ENCODE measurements around the gene ATOSA.
A peak's percentile ranks its signal among the peaks of the same experiment; 100 is the strongest.

ATOSA gene

DNA sequence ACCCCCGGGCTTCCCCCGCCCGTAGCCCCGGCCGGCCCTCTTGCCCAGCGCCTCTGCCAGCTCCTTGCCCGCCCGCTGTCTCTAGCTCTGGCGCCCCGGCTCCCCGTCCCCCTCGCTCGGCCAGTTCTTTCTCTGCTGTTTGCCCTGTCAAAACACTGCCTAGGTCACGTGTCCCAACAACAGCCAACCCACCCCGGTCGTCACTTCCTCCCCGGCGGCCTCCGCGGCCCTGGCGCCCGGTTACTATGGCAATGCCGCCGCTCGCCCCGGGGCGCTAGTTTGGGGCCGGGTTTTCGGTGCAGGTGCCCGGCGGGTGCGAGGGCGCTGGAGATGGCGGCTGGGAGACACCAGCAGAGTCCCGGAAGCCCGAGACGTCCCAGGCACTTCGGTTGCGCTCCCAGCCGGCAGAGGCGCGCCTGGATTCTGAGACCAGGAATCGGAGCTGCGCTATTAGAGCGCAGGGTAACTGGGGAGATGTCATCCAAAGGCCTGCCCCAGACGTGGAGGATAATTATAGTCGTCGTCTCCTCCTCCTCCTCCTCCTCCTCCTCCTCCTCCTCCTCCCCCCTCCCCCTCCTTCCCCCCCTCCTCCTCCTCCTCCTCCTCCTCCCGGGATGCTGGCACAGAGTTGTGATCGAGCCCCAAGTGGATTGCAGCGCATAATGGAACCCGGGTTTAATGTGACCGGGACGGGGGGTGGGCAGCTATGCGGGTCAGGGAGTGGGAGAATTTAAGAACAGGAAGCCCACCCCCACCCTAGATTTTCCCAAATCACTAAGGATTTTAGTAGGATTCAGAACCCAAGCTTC lies at the start of gene ATOSA:
Gene ATOSA (minus strand): TSS at position 157 of the 809 bp plus-strand sequence. CDS start 1,367 bp downstream, outside the sequence.
- ATAC-seq: peak; percentile 91
- TF ChIP-seq GLIS3 (CRISPR knock-in tag; IDR thresholded peaks at IDR 0.05) (no peak), ARNTL (CRISPR knock-in tag; IDR thresholded peaks at IDR 0.05; ENCODE audit: borderline replicate concordance, low read depth) (no peak), ZNF70 (CRISPR knock-in tag; IDR thresholded peaks at IDR 0.05) (peak; percentile 67), ESRRG (CRISPR knock-in tag; IDR thresholded peaks at IDR 0.05) (no peak)
- TF ChIP-seq, protein P1, sequence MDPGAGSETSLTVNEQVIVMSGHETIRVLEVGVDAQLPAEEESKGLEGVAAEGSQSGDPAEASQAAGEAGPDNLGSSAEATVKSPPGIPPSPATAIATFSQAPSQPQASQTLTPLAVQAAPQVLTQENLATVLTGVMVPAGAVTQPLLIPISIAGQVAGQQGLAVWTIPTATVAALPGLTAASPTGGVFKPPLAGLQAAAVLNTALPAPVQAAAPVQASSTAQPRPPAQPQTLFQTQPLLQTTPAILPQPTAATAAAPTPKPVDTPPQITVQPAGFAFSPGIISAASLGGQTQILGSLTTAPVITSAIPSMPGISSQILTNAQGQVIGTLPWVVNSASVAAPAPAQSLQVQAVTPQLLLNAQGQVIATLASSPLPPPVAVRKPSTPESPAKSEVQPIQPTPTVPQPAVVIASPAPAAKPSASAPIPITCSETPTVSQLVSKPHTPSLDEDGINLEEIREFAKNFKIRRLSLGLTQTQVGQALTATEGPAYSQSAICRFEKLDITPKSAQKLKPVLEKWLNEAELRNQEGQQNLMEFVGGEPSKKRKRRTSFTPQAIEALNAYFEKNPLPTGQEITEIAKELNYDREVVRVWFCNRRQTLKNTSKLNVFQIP (CRISPR knock-in tag; IDR thresholded peaks at IDR 0.05; ENCODE audit: borderline replicate concordance, low read depth): no peak

GRCh38 chr15:52728899-52729298 lies 49.7 kb upstream of the ATOSA start:
- peak; percentile 80 for ATAC-seq
- TF ChIP-seq ISL1 (CRISPR knock-in tag; IDR thresholded peaks at IDR 0.05) (peak; percentile 33; the same call in 1 of the 2 replicates), OSR1 (CRISPR knock-in tag; IDR thresholded peaks at IDR 0.05) (no peak)

- TF ChIP-seq, protein P2, sequence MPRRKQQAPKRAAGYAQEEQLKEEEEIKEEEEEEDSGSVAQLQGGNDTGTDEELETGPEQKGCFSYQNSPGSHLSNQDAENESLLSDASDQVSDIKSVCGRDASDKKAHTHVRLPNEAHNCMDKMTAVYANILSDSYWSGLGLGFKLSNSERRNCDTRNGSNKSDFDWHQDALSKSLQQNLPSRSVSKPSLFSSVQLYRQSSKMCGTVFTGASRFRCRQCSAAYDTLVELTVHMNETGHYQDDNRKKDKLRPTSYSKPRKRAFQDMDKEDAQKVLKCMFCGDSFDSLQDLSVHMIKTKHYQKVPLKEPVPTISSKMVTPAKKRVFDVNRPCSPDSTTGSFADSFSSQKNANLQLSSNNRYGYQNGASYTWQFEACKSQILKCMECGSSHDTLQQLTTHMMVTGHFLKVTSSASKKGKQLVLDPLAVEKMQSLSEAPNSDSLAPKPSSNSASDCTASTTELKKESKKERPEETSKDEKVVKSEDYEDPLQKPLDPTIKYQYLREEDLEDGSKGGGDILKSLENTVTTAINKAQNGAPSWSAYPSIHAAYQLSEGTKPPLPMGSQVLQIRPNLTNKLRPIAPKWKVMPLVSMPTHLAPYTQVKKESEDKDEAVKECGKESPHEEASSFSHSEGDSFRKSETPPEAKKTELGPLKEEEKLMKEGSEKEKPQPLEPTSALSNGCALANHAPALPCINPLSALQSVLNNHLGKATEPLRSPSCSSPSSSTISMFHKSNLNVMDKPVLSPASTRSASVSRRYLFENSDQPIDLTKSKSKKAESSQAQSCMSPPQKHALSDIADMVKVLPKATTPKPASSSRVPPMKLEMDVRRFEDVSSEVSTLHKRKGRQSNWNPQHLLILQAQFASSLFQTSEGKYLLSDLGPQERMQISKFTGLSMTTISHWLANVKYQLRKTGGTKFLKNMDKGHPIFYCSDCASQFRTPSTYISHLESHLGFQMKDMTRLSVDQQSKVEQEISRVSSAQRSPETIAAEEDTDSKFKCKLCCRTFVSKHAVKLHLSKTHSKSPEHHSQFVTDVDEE (CRISPR knock-in tag; IDR thresholded peaks at IDR 0.05): no peak
- TF ChIP-seq, protein P3, sequence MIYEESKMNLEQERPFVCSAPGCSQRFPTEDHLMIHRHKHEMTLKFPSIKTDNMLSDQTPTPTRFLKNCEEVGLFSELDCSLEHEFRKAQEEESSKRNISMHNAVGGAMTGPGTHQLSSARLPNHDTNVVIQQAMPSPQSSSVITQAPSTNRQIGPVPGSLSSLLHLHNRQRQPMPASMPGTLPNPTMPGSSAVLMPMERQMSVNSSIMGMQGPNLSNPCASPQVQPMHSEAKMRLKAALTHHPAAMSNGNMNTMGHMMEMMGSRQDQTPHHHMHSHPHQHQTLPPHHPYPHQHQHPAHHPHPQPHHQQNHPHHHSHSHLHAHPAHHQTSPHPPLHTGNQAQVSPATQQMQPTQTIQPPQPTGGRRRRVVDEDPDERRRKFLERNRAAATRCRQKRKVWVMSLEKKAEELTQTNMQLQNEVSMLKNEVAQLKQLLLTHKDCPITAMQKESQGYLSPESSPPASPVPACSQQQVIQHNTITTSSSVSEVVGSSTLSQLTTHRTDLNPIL (CRISPR knock-in tag; IDR thresholded peaks at IDR 0.05; ENCODE audit: low read depth): no peak
- TF ChIP-seq ZC3H10 (CRISPR knock-in tag; IDR thresholded peaks at IDR 0.05) (no peak), ZFP30 (CRISPR knock-in tag; IDR thresholded peaks at IDR 0.05) (no peak), SNAI2 (CRISPR knock-in tag; IDR thresholded peaks at IDR 0.05) (no peak), ZNF70 (CRISPR knock-in tag; IDR thresholded peaks at IDR 0.05) (no peak), RARB (CRISPR knock-in tag; IDR thresholded peaks at IDR 0.05) (no peak), ZNF565 (CRISPR knock-in tag; conservative IDR thresholded peaks at IDR 0.05; ENCODE audit: low read depth) (no peak), PPARA (CRISPR knock-in tag; IDR thresholded peaks at IDR 0.05; ENCODE audit: borderline replicate concordance) (no peak), TOX (CRISPR knock-in tag; IDR thresholded peaks at IDR 0.05; ENCODE audit: borderline replicate concordance) (no peak), ARNTL (CRISPR knock-in tag; IDR thresholded peaks at IDR 0.05; ENCODE audit: borderline replicate concordance, low read depth) (no peak), GLIS3 (CRISPR knock-in tag; IDR thresholded peaks at IDR 0.05) (no peak), BACH2 (CRISPR knock-in tag; IDR thresholded peaks at IDR 0.05; ENCODE audit: borderline replicate concordance) (no peak), ZFP3 (CRISPR knock-in tag; IDR thresholded peaks at IDR 0.05) (no peak), ZNF8 (CRISPR knock-in tag; IDR thresholded peaks at IDR 0.05) (no peak), TCF4 (CRISPR knock-in tag; IDR thresholded peaks at IDR 0.05; ENCODE audit: borderline replicate concordance) (no peak)
- TF ChIP-seq, protein P1 (CRISPR knock-in tag; IDR thresholded peaks at IDR 0.05; ENCODE audit: borderline replicate concordance, low read depth): no peak
- TF ChIP-seq, protein P4, sequence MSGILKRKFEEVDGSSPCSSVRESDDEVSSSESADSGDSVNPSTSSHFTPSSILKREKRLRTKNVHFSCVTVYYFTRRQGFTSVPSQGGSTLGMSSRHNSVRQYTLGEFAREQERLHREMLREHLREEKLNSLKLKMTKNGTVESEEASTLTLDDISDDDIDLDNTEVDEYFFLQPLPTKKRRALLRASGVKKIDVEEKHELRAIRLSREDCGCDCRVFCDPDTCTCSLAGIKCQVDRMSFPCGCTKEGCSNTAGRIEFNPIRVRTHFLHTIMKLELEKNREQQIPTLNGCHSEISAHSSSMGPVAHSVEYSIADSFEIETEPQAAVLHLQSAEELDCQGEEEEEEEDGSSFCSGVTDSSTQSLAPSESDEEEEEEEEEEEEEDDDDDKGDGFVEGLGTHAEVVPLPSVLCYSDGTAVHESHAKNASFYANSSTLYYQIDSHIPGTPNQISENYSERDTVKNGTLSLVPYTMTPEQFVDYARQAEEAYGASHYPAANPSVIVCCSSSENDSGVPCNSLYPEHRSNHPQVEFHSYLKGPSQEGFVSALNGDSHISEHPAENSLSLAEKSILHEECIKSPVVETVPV (CRISPR knock-in tag; IDR thresholded peaks at IDR 0.05): no peak
- ATAC-seq: no peak
Observed at GRCh38 chr15:52727815-52728214, 48.6 kb upstream of the ATOSA start.

Data from SK-N-SH treated with all-trans-retinoic acid at 6 μM for 48 hours (cell line).